Activated CD4-positive, alpha-beta T cell treated with anti-CD3 and anti-CD28 coated beads for 24 hours (primary cell): ENCODE data around the gene MKI67.

Experiments
- DNase-seq, 2 donors: peaks; one replicate each; pipeline ENCODE4 v3.0.0-alpha.2; 2020; ENCODE audit warnings: low read depth in 2 of 2

The MKI67 gene

DNA sequence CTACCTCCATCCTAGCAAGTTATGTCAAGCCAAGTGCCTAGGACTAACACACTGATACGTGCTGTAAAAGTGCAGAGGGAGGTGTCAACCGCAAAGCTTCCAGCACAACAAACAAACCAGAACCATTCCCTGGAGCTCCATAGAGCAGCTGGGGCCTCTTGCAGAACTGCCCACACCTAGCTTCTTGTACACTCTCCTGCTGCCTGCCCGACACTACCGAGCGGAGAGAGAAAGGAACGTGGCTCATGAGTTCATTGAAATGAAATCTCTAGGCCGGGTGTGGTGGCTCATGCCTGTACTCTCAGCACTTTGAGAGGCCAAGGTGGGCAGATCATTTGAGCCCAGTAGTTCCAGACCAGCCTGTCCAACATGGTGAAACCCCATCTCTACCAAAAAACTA lies 73.5 kb downstream of the MKI67 start:
- no peak for DNase-seq

DNA sequence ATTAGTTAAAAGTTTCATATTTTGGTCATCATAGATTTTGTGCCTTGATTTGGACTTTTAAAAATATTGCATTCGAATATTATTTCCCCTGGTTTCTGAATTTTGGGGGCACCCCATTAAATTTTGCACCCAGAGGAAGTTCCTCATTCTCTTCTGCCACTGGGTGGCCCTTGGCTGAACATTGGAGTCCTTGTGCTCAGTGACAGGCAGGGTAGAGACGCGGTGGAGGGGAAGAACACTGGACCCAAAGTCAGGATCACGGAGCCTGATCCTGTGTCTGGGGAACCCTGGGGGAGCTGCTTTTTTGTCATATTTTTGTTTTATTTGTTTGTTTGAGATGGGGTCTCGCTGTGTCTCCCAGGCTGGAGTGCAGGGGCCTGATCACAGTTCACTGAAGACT lies 74.7 kb downstream of the MKI67 start:
- no peak for DNase-seq

DNA sequence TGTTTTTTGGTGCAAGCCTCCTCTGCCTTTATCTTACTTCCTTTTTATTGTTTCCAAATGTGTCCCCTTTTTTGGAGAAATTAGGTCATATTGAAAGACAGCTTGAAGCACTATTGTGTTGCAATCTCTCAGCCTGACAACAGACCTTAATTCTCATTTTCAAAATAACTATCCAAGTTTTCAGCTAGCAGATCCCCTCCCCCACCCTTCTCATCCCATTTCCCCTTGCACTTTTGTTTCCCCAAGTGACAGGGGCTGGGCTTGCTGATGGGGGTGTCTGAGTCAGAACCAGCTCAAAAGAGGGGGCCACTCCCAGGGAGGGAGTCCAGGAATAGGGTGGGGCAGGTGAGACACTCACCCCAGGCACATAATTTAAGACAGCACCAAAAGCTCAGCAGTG lies 75.3 kb downstream of the MKI67 start:
- no peak for DNase-seq

DNA sequence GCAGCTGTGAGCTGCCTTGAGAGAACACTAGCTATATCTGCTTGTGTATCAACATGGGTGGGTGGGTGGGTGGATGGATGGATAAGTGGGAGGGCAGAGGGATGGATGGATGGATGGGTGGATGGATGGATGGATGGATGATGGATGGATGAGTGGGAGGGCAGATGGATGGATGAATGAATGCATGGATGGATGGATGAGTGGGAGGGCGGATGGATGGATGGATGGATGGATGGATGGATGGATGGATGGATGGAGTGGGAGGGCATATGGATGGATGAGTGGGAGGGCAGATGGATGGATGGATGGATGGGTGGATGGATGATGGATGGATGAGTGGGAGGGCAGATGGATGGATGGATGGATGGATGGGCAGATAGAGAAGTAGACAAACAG lies 76.1 kb downstream of the MKI67 start:
- DNase-seq: no peak

DNA sequence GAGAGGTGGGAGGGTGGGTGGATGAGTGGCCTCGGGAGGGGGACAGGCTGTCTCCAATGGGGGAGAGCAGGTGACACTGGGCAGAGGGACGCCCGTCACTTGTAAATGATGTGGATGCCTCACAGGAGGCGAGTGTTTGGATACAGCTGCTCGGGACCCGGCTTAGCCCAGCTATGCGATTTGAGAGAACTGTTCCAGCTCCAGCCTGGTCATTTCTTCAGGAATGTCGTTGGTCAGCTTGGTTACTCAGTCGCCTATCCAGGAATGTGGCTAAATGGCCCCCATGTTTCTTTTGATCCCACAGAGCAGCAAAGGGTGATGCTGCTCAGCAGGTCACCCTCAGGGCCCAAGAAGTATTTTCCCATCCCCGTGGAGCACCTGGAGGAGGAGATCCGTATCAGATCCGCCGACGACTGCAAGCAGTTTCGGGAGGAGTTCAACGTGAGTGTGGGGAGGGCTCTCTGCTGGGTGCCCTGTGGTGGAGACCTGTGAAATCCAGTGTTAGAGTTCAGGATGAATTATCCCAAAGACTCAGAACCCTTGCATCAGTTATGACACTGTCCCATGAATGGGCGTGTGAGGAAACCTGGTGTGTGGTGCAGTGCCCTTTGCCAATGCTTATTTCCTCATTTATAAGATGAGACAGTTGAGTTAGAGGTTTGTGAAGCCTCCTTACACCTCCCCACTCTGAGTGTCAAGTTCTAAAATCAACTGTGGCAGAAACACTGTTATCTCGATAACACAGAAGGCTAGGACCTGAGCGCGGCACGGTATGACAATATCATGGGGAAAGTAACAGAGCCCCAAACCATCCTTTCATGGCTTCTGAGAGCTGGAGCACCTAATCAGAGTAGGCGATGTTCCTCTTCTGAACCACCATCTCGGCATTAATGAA lies 76.8 kb downstream of the MKI67 start:
- no peak for DNase-seq

DNA sequence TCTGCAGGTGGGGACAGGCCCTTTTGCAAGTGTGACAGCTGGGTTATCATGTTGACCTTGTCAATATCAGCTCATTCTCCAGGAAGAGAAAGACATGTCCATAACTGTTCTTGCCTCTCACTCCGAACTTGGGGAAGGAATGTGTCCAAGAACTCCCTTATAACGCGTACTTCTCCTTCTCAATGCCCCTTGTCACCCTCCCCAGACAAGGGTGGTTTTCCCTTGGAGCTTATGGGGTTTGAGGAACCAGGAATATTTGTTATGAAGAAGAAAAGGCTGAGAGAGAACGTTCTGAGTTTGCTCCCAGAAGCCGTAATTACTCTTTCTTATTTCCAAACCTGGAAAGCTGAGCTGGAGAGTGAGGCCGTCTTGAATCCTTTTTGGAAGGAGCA lies 77.4 kb downstream of the MKI67 start:
- DNase-seq: no peak

DNA sequence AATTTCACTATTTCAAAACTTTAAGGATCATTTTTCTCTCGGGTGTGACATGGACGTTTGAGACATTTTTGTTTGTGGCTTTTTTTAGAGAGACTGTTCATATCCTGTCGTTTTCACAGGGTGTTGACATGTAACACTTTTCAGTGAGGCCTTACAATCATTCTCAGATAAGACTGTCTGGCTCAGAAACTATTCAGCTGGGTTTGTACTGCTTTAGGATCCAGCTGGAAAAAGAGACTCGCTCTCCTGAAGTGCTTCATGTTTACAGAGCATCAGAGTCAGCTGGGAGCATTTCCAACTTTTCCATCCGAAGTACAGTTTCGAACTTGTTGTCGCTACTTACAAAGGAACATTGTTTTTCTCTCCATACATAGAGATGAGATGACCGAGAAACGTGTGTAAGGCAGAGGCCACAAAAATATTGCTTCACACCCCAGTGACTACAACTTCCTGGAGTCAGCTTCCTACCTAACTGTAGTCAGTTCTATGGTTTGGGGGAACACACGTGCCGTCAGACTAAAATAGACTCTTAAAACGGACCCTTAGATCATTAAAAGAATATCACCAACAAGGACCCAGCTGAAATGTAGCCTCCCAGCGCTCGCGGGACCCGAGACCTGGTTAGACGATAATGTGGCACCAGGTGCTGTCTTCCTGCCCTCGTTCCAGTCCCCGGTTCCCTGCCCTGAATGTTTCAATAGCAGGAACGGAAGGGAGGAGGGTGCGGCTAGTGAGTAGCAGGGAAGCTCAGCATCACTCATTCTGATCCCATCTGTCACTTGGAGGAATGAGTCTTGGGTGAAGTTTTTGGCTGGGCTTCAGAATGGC lies 78.0 kb downstream of the MKI67 start:
- no peak for DNase-seq

DNA sequence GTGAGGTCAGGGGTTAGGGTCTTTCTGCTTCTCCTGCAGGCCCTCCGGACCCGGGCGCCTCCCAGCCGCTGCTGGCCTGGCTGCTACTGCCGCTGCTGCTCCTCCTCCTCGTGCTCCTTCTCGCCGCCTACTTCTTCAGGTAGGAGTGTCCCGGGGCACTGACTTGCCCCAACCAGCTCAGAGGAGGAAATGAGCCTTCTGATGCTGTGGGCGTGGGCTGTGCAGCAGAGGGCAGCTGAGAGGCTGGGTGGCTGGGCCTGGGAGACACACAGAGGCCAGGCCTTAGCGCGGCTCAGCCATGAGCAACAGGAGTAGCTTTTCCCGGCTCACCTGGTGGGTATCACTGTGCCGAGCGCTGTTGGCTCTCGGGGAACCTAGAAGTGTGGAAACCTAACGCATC lies 78.9 kb downstream of the MKI67 start:
- peak; percentile 65 to 73 for DNase-seq

DNA sequence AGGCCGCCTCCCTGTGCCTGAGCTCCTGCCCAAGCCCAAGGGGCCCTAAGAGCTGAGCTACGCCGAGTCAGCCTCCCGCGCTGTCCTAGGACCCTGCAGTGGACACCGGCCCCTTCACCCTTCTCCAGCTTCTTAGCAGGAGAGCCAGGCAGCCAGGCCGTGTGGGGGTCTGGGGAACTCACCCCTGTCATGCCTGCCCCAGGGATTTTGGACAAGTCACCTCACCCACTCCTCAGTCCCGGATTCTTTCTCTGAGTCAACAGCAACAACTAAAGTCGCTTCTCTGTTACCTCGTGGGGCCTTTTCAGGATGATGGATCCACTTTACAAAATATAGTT lies 79.3 kb downstream of the MKI67 start:
- no peak for DNase-seq
